ENCODE results near the gene SLX4.
A peak's percentile ranks its signal among the peaks of the same experiment; 100 is the strongest.

Gene SLX4

GRCh38 chr16:3599121-3599520, 12.3 kb downstream of the SLX4 start:
- DNase-seq = no peak

- no peak for DNase-seq
Measured at GRCh38 chr16:3598236-3598635, 13.2 kb downstream of the SLX4 start.

- no peak for DNase-seq
Measured at GRCh38 chr16:3597676-3598075, 13.7 kb downstream of the SLX4 start.

- no peak for DNase-seq
Measured at GRCh38 chr16:3597226-3597625, 14.2 kb downstream of the SLX4 start.

GRCh38 chr16:3596101-3596861, 15.1 kb downstream of the SLX4 start:
- DNase-seq = no peak

GRCh38 chr16:3595521-3596021, 15.8 kb downstream of the SLX4 start:
- DNase-seq = no peak

GRCh38 chr16:3595110-3595486, 16.3 kb downstream of the SLX4 start:
- DNase-seq = no peak

GRCh38 chr16:3594316-3595109, 16.9 kb downstream of the SLX4 start:
- DNase-seq = no peak

GRCh38 chr16:3592559-3592958, 18.8 kb downstream of the SLX4 start:
- DNase-seq = no peak

- DNase-seq = no peak
Measured at GRCh38 chr16:3591991-3592390, 19.4 kb downstream of the SLX4 start.

- DNase-seq = no peak
Measured at GRCh38 chr16:3591436-3591803, 20.0 kb downstream of the SLX4 start.

GRCh38 chr16:3590736-3591435, 20.5 kb downstream of the SLX4 start:
- no peak for DNase-seq

- no peak for DNase-seq
Measured at GRCh38 chr16:3589991-3590701, 21.3 kb downstream of the SLX4 start.

- DNase-seq = no peak
Measured at GRCh38 chr16:3589441-3589921, 21.9 kb downstream of the SLX4 start.

GRCh38 chr16:3589001-3589400, 22.4 kb downstream of the SLX4 start:
- DNase-seq = no peak

GRCh38 chr16:3587547-3588110, 23.8 kb downstream of the SLX4 start:
- DNase-seq = no peak

- no peak for DNase-seq
Measured at GRCh38 chr16:3584412-3584811, 27.0 kb downstream of the SLX4 start.

GRCh38 chr16:3583303-3584038, 27.9 kb downstream of the SLX4 start:
- DNase-seq = no peak

- DNase-seq = no peak
Measured at GRCh38 chr16:3582276-3583165, 28.9 kb downstream of the SLX4 start.

GRCh38 chr16:3581392-3581791, 30.0 kb downstream of the SLX4 start:
- DNase-seq = no peak

- peak; percentile 77 for DNase-seq
Measured at GRCh38 chr16:3580686-3581085, 30.7 kb downstream of the SLX4 start.
